ENCODE data around the gene CDK6. TPM values are rescaled to one million over a fixed set of nuclear protein-coding genes. Genes with fewer than 3 reads are reported as not detected.

Gene CDK6
- total and polyA plus RNA-seq, 2 of the 8 experiments (the other 6 are each of a cell fraction or from before 2014, with no cell fraction given): 5.9 to 18.9 TPM

GRCh38 chr7:92773808-92774207 is 62.6 kb downstream of the CDK6 start:
- Histone ChIP-seq H4K8ac (ENCODE audit: extremely low read depth, insufficient read depth, low read length) (no peak overlapping the region), H3K27me3 (replicated peaks in 1 of 4; ENCODE audit: control insufficient read depth in 3 of 4, extremely low read depth in 1 of 4, insufficient read depth in 3 of 4, low read length in 3 of 4) (no peaks in the 10 kb centered on the region), H4K91ac (replicated peaks; ENCODE audit: insufficient read length, low read length) (no peak overlapping the region), H3K18ac (ENCODE audit: extremely low read depth, low read length) (no peak overlapping the region), H2BK5ac (ENCODE audit: low read depth, low read length) (no peak overlapping the region), H3K79me2 (ENCODE audit: control insufficient read depth in 1 of 2, insufficient read depth in 2 of 2, low read length in 2 of 2) (no peaks in the 10 kb centered on the region), H3K79me1 (ENCODE audit: low read depth, low read length) (no peaks in the 10 kb centered on the region; the same call in 1 of the 2 replicates), H3K4me2 (ENCODE audit: insufficient read depth in 1 of 2, low read depth in 2 of 2, low read length in 2 of 2) (no peak overlapping the region), H3K4me3 (ENCODE audit: extremely low read depth in 1 of 4, insufficient read depth in 2 of 4, low read depth in 3 of 4, low read length in 4 of 4) (no peak overlapping the region), H3K23me2 (ENCODE audit: low read depth, low read length) (no peaks in the 10 kb centered on the region; the same call in 1 of the 2 replicates), H3K56ac (replicated peaks; ENCODE audit: insufficient read length, low read depth, low read length) (no peak overlapping the region), H4K5ac (ENCODE audit: insufficient read length, low read depth, low read length) (no peak overlapping the region), H3K27ac (ENCODE audit: low read depth, low read length) (no peak overlapping the region), H3K9ac (replicated peaks in 1 of 4; ENCODE audit: extremely low read depth in 1 of 4, low read depth in 3 of 4, low read length in 3 of 4) (no peak overlapping the region), H3K36me3 (ENCODE audit: control insufficient read depth in 2 of 4, insufficient read depth in 4 of 4, low read length in 3 of 4) (peaks cover 0 to 3% (median 0%) of the 10 kb centered on the region in 4 experiments; a peak in 2 of 8 replicates), H3K9me3 (ENCODE audit: insufficient read depth in 2 of 2, low read depth in 1 of 2, low read length in 1 of 2) (0 out of 4 replicates have a peak, but pooled peaks cover 0 to 3% of the 10 kb centered on the region in 2 experiments), H3K14ac (ENCODE audit: insufficient read length) (no peak overlapping the region), H2BK12ac (ENCODE audit: low read depth, low read length) (no peak overlapping the region), H2BK120ac (replicated peaks; ENCODE audit: low read depth, low read length) (no peak overlapping the region), H4K20me1 (replicated peaks in 1 of 2; ENCODE audit: control insufficient read depth in 1 of 2, insufficient read depth in 2 of 2, low read length in 2 of 2) (no peaks in the 10 kb centered on the region), H2AFZ (ENCODE audit: low read length) (no peak overlapping the region), H2AK5ac (ENCODE audit: low read depth, low read length) (no peak overlapping the region), H3K4me1 (replicated peaks in 1 of 4; ENCODE audit: control insufficient read depth in 3 of 4, insufficient read depth in 4 of 4, low read length in 3 of 4) (peaks cover 0 to 12% (median 4%) of the 10 kb centered on the region in 4 experiments; a peak in 3 of 7 replicates), H2BK15ac (ENCODE audit: low read length) (no peak overlapping the region), H3K4ac (replicated peaks; ENCODE audit: insufficient read length, low read depth, low read length) (no peak overlapping the region), H3K23ac (ENCODE audit: insufficient read length) (no peak overlapping the region), H2BK20ac (ENCODE audit: low read length) (no peak overlapping the region)
- POLR2A ChIA-PET (ENCODE audit: partially characterized antibody): no interaction called here
- WGBS, 2 experiments (ENCODE audit: extremely low coverage in 1 of 2, insufficient coverage in 1 of 2, insufficient read length in 1 of 2, insufficient replicate concordance in 2 of 2, low coverage in 1 of 2, low lambda C conversion rate in 2 of 2, missing lambda C conversion rate in 1 of 2): 85% methylated on average over 4 of the region's 4 CpGs; no CpG with 5 or more reads in 1 of the 2 experiments
- FAIRE-seq (no peak), DNase-seq (ENCODE audit: low read depth in 1 of 2, low spot score in 2 of 2) (no peak)
- CTCF ChIA-PET (ENCODE audit: partially characterized antibody): interaction anchor here (0.9 to 2.0 kb wide), 3 partner anchors 10 to 31 kb away, joined by 3 to 4 read pairs (median 3); no protein-coding TSS in a partner anchor
- TF ChIP-seq KDM4A (IDR thresholded peaks at IDR 0.05; ENCODE audit: low read depth, low read length, severe bottlenecking) (no peak), ATF3 (IDR thresholded peaks at IDR 0.05; ENCODE audit: insufficient read depth, low read depth, low read length) (no peak), GABPA (IDR thresholded peaks at IDR 0.05; ENCODE audit: borderline replicate concordance, insufficient read depth, low read length) (no peak), CREB1 (IDR thresholded peaks at IDR 0.05) (no peak), E2F6 (IDR thresholded peaks at IDR 0.05) (no peak), JUND (IDR thresholded peaks at IDR 0.05; ENCODE audit: low read length) (no peak), TAF7 (optimal IDR thresholded peaks at IDR 0.05; ENCODE audit: borderline replicate concordance, low read depth, low read length) (no peak), KDM5A (IDR thresholded peaks at IDR 0.05; ENCODE audit: low read length) (no peak), GTF2F1 (IDR thresholded peaks at IDR 0.05; ENCODE audit: borderline replicate concordance, low read depth, low read length) (no peak), KDM1A (IDR thresholded peaks at IDR 0.05; ENCODE audit: borderline replicate concordance, low read length) (no peak), FOSL1 (IDR thresholded peaks at IDR 0.05; ENCODE audit: insufficient read depth, low read depth, low read length) (no peak), BCL11A (IDR thresholded peaks at IDR 0.05; ENCODE audit: low read depth in 2 of 2, low read length in 2 of 2) (no peak), RFX5 (IDR thresholded peaks at IDR 0.05; ENCODE audit: borderline replicate concordance, low read depth, low read length) (no peak)

All from H1 (cell line).